ENCODE results near the gene MAP1LC3B2.

MAP1LC3B2 gene

DNA sequence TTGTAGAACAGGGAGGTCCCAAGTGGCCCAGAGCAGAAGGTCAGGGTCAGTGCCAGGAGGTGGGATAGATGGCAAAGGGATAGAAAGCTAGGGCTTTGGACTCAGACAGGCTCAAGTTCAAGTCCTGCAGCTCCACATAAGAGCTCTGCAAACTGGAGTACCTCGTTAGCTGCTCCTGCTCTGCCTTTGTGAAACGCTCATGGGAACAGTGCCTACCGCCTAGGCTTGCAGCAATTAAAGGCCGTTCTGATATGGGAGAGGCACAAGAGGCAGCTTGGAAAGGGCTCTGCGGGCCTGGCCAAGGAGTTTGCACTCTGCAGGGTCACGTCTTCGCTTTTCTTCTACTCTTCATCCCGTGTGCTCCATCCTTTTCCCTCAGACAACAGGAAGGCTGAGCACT lies 54.1 kb downstream of the MAP1LC3B2 start:
- DNase-seq (ENCODE audit: low read depth in 2 of 2) = no peak

DNA sequence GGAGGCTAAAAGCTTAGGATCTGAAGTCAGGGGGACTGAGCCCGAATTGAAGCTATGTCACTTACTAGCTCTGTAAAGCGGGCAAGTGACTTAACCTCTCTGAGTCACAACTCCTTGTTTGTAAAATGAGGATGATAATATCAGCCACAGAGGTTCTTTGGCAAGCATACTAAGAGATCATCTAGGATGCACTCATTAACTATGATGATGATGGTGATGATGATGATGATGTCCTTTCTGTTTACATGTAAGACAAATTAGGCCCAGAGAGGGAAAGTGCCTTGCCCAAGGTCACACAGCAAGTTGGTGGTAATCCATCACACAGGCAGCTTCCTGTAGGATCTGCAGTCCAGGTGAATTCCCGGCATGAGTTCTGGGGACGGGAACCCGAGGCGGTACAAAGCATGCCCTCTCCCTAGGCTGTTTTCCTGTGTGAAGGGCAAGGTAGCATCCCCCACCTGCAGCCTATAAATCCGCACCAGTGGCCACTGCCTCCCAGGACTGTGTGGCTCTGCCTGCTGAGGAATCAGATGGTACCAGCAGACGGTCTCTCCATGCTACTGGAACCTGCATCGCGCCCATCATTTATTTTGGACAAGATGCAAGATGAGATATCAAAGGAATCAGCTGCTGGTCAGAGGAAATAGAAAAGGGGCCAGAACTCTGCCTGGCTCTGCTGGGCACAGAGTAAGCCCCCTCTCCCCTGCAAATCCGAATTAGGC lies 55.2 kb downstream of the MAP1LC3B2 start:
- DNase-seq (ENCODE audit: low read depth in 2 of 2) = no peak

DNA sequence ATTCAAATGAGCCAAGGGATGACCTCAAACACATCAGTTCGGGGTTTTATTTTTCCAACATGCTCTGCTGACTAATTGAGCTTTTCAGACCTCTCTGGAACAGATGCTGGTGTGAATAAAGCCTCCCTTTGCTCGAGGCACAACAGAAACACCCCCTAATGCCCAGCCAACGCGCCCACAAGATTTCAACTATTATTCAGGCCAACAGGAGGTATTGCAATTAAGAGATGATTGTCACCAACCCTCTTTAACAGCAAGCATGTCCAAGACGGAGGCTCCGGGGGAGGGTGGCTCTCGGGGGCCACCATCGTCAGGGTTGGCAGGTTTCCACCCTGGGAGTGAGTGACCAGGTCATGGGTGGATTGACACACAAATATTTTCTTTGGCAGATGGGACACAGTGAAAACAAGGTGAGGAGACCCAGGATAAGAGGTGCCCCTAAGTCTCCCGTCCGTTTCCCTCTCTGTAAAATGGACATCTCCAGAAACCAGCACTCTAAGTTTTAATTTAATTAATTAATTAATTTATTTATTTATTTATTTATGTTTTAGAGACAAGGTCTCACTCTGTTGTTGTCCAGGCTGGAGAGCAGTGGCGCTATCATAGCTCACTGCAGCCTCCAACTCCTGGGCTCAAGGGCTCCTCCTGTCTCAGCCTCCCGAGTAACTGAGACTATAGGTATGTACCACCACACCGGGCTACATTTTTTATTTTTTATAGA lies 56.1 kb downstream of the MAP1LC3B2 start:
- DNase-seq (ENCODE audit: low read depth in 2 of 2) = no peak

DNA sequence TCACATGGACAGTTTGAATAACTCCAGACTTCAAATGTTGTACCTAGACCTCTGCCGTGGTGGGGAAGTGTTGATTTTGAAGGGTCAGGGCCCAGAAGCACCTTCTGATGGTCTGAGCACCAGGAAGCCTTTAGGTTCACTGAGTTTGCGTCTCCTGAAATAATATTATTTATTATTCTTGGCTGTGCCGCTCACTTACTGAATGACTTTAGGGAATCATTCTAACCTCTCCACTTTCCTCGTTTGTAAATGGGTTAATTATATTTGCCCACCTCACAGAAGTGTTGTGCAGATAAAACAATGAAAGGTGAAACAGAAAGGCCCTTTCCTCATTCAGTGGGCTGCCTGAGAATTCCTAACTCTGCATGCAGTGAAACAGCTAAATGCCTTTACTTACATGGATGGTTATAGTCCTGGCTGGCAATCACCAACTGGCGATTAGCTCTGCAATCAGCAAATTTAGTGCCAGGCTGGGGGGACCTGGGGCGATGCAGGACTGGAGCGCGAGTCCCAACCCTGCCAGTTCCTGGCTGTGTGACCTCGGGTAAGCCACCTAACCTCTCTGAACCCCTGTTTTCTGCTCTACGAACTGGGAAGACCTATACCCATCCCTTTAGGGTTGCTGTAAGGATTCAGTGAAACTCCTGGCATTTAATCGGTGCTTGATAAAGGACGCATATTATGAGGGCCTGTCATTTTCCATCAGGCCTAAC lies 57.5 kb downstream of the MAP1LC3B2 start:
- no peak for DNase-seq (ENCODE audit: low read depth in 2 of 2)

DNA sequence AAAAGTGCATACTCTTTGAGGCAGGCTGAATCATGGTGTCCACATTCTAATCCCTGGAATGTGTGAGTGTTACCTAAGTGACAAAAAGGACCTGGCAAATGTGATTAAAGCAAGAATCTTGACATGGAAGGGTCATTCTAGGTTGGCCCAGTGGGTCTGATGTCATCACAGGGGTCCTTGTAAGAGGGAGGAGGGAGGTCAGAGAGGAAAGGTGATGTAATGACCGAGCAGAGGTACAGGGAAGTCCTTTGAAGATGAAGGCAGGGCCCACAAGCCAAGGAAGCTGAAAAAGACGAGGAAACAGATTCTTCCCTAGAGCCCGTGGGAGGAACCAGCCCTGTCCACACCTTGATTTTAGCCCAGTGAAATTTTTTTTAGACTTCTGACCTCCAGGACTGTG lies 60.1 kb downstream of the MAP1LC3B2 start:
- no peak for DNase-seq (ENCODE audit: low read depth in 2 of 2)

DNA sequence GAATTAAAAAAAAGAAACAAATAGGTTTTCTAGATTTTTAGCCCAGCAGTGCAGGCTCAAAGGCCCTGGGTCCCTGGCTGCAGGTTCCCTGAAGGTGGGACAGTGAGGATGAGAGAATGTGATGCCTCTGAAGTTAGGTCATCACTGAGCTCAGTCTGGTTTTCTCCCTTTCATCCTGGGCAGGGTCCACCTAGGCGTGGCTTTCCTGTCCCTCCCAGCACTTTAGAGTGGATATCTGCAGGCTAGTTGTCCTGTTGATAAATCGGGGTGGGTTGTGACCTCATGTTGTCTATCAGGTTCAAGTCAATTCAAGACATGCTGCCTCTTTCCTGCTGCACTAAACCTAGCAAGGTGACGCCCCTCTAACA lies 60.9 kb downstream of the MAP1LC3B2 start:
- no peak for DNase-seq (ENCODE audit: low read depth in 2 of 2)

DNA sequence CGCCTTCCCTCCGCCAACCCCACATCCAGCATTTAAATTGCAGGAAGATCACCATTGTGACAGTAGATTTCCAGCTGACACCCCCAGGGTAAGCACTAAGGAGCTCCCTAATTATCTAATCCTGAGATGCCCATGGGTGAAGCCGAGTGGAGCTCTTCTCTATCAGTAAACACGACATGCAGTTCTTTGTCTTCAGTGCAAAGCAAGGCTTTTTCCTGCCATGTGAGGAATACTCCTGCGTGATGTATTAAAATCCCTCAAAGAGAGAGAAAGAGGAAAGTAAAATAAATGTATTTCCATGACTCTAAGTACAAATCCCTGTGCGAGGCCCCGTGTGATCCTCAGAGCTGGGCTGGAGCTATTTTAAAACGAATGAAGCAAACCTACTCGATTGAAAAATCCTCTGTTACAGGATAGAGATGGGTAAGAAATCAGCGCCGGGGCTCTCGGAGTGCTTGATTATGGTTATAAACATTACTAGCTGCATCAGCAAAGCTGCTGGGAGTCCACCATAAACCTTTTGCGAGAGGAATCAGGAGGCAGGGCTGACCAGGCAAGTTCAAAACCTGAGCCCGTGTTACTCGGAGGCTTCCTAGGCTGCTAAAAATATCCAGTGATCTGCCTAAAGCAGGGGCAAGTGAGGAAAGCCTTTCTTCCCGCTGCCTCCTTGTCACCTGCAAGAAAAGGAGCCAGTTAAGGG lies 61.5 kb downstream of the MAP1LC3B2 start:
- no peak for DNase-seq (ENCODE audit: low read depth in 2 of 2)

DNA sequence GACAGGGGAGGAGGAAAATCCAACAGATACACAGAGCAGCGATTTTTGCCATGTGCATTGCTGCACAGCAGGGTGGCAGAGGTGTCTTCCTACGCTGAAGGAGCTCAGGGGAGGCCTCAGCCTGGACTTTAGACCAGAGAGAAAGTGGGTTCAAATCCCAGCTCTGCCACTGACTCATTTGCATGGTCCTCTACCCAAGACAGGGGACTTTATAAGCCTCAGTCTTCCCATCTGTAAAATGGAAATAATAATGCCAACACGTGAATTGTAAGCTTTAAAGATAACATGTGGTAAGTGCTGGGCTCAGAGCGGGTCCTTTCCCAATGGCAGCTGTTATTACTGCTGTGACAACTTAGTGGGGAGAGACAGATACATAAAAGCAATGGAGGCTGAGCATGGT lies 62.0 kb downstream of the MAP1LC3B2 start:
- DNase-seq (ENCODE audit: low read depth in 2 of 2) = no peak

DNA sequence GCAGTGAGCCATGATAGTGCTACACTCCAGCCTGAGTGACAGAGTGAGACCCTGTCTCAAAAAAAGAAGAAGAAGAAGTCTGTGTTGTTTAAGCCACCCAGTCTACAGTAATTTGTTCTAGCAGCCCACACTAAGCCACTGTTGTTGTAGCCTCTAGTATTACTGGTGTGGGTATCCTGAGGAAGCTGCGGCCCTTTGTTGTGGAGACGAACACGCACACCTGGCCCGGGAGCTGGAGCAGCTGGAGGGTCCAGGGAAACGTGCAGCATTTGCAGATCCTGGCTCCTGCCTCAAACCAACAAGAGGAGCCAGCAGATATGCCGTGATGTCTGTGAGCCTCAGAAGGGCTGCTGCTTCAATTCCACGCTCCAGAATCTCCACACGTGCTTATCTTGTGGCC lies 65.3 kb downstream of the MAP1LC3B2 start:
- DNase-seq (ENCODE audit: low read depth in 2 of 2) = no peak

DNA sequence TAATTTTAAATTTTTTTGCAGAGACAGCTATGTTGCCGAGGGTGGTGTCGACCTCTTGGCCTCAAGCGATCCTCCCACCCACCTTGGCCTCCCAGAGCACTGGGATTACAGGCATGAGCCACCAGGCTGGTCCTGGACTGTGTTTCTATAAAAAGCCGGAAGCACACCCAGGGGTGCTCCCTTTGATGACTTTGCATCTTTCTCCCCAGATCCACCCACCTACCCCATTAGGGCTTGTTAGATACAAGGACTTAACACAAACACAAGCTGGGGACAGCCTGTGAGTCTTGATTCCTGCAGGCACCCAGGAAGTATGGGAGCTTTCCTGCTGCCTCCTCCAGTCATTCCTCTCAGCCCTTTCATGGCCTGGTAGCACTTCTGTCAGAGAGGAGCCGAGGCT lies 67.0 kb downstream of the MAP1LC3B2 start:
- DNase-seq (ENCODE audit: low read depth in 2 of 2) = no peak
